Endothelial cell of umbilical vein (primary cell): ENCODE measurements around the gene TEX29. TPM values are rescaled to one million over a fixed set of nuclear protein-coding genes. Genes with fewer than 3 reads are reported as not detected.

Experiments
- BruUV-seq: library from RNA; stranded (reverse); fragments of 400-500 nt; replicated peaks from 2 replicates; lab custom pipeline; 2021; lab: Mats Ljungman, UMichigan
- CTCF ChIA-PET: fragments of 300-600, 350-600 bp; sonication (Branson Sonifier 250); formaldehyde crosslinking; loops from one replicate; lab custom pipeline; 2021; ENCODE audit warnings: antibody characterized with exemption, inconsistent platforms; lab: Charles Lee
- POLR2A ChIA-PET: fragments of 300-600, 350-600 bp; sonication (Branson Sonifier 250); formaldehyde crosslinking; loops from one replicate; lab custom pipeline; 2021; ENCODE audit warnings: antibody characterized with exemption, inconsistent platforms; lab: Charles Lee
- DNase-seq: peaks from one replicate; pipeline ENCODE4 v3.0.0-alpha.2; 2011; ENCODE audit warnings: low read depth, low spot score
- FAIRE-seq: peaks from 2 replicates; lab custom pipeline; 2011; peaks lifted over from hg19 to GRCh38; lab: Jason Lieb, UNC
- H2AFZ ChIP-seq: 2 replicates; pipeline ENCODE4 v1.6.0; 2012; ENCODE audit warnings: low read depth, low read length, control low read depth, inconsistent platforms
- H3K27ac ChIP-seq: 2 replicates; pipeline ENCODE4 v1.5.1; 2011; ENCODE audit warnings: low read depth, mild to moderate bottlenecking, control low read depth, low read length, moderate library complexity; ENCODE audit not compliant: insufficient read depth
- H3K27me3 ChIP-seq, 2 experiments: 2 replicates each; pipeline versions ENCODE4 v1.6.0 to v1.6.1; 2011; ENCODE audit warnings: low read length in 2 of 2, mixed read lengths in 1 of 2; ENCODE audit not compliant: control insufficient read depth in 2 of 2, insufficient read depth in 2 of 2
- H3K36me3 ChIP-seq, 2 experiments: 2 replicates in 1 of 2; 3 replicates in 1 of 2; pipeline ENCODE4 v1.5.1; 2011; ENCODE audit warnings: low read length in 2 of 2, mild to moderate bottlenecking in 1 of 2, moderate library complexity in 1 of 2; ENCODE audit not compliant: control insufficient read depth in 2 of 2, insufficient read depth in 2 of 2; ENCODE audit errors: extremely low read depth in 1 of 2
- H3K4me1 ChIP-seq: 3 replicates; pipeline ENCODE4 v1.5.1; 2011; ENCODE audit warnings: mild to moderate bottlenecking, low read length; ENCODE audit not compliant: control insufficient read depth, insufficient read depth; ENCODE audit errors: extremely low read depth
- H3K4me2 ChIP-seq: 2 replicates; pipeline ENCODE4 v1.6.1; 2011; ENCODE audit warnings: low read length, control low read depth, mixed read lengths; ENCODE audit not compliant: insufficient read depth
- H3K4me3 ChIP-seq, 3 experiments: fragments of 200-600 bp in 1 of 3; sonication (generic), shearing (Covaris generic) in 1 of 3; replicated peaks in 1 of 3; 2 replicates each; pipeline ENCODE4 v1.5.1; 2011 to 2016; ENCODE audit warnings: control low read depth in 3 of 3, low read length in 3 of 3, mild to moderate bottlenecking in 2 of 3, inconsistent platforms in 1 of 3, low read depth in 1 of 3, moderate library complexity in 1 of 3; ENCODE audit not compliant: insufficient read depth in 1 of 3
- H3K79me2 ChIP-seq: 2 replicates; pipeline ENCODE4 v1.6.0; 2012; ENCODE audit warnings: low read length, inconsistent platforms; ENCODE audit not compliant: control insufficient read depth, insufficient read depth
- H3K9ac ChIP-seq: replicated peaks from 2 replicates; pipeline ENCODE3; 2011; ENCODE audit warnings: low read length, control low read depth; ENCODE audit not compliant: insufficient read depth; ENCODE audit errors: extremely low read depth
- H3K9me1 ChIP-seq: replicated peaks from 3 replicates; pipeline ENCODE4 v1.6.0; 2011; ENCODE audit warnings: mild to moderate bottlenecking, low read length; ENCODE audit not compliant: control insufficient read depth, insufficient read depth; ENCODE audit errors: extremely low read depth
- H3K9me3 ChIP-seq: replicated peaks from 2 replicates; pipeline ENCODE4 v1.5.1; 2012; ENCODE audit warnings: low read length, inconsistent platforms; ENCODE audit not compliant: control insufficient read depth, insufficient read depth
- H4K20me1 ChIP-seq: replicated peaks from 2 replicates; pipeline ENCODE3; 2011; ENCODE audit warnings: mild to moderate bottlenecking, low read length; ENCODE audit not compliant: control insufficient read depth, insufficient read depth; ENCODE audit errors: extremely low read depth
- EZH2 ChIP-seq: IDR thresholded peaks from 2 replicates; pipeline ENCODE4 v1.6.1; 2012; ENCODE audit warnings: borderline replicate concordance, low read depth, mild to moderate bottlenecking, moderate library complexity, low read length, inconsistent platforms; ENCODE audit not compliant: severe bottlenecking
- FOS ChIP-seq: IDR thresholded peaks from 2 replicates; pipeline ENCODE4 v1.6.1; 2011; ENCODE audit warnings: mild to moderate bottlenecking, low read length, moderate library complexity, borderline replicate concordance; ENCODE audit not compliant: insufficient read depth
- GATA2 ChIP-seq: IDR thresholded peaks from 2 replicates; pipeline ENCODE4 v1.7.0; 2011; ENCODE audit warnings: low read depth, mild to moderate bottlenecking, moderate library complexity, mixed read lengths, low read length; ENCODE audit not compliant: insufficient read length, insufficient read depth
- JUN ChIP-seq: IDR thresholded peaks from 2 replicates; pipeline ENCODE4 v1.6.1; 2011; ENCODE audit warnings: borderline replicate concordance, low read depth; ENCODE audit not compliant: insufficient read length, insufficient read depth
- MYC ChIP-seq: IDR thresholded peaks from one replicate; pipeline ENCODE4 v1.6.1; 2011; ENCODE audit warnings: mild to moderate bottlenecking, low read depth, low read length
- POLR2A ChIP-seq: IDR thresholded peaks from 2 replicates; pipeline ENCODE4 v1.6.1; 2012; ENCODE audit warnings: low read depth, mild to moderate bottlenecking, control low read depth, low read length
- POLR2AphosphoS5 ChIP-seq: IDR thresholded peaks from 2 replicates; pipeline ENCODE4 v1.6.1; 2012; ENCODE audit warnings: low read depth, mild to moderate bottlenecking, control low read depth, low read length, moderate library complexity; ENCODE audit not compliant: insufficient read depth
- dilution Hi-C: fragments of 300-500 bp; cut with MboI; formaldehyde crosslinking; loops from one replicate; pipeline ENCODE4 v1.15.0; 2019; ENCODE audit warnings: low sequenced_read_pairs; ENCODE audit not compliant: extremely low pct_ligation_motif_present
- intact Hi-C: fragments of 100-400 bp; cut with micrococcal nuclease; formaldehyde crosslinking; loops from one replicate; pipeline ENCODE4 v1.10.0; 2022
- polyA plus RNA-seq, 4 experiments: library from polyadenylated mRNA; depleted of rRNA in 3 of 4; stranded (reverse) in 3 of 4; unstranded in 1 of 4; fragments of >200 nt; gene quantifications; 2 replicates each; pipeline versions ENCODE4 v1.2.1 to v1.2.3, GENCODE V29; 2011 to 2012; ENCODE audit warnings: missing spikeins in 1 of 4
- total RNA-seq: library from RNA; stranded (reverse); gene quantifications from 2 replicates; pipeline ENCODE4 v1.2.3, GENCODE V29; 2021
- TF ChIP-seq, protein P1 (sequence below), 2 donors: IDR thresholded peaks; 1 replicate in 1 of 2; 2 replicates in 1 of 2; pipeline ENCODE4 v1.5.1; 2011; ENCODE audit warnings: low read length in 2 of 2, mild to moderate bottlenecking in 2 of 2, moderate library complexity in 2 of 2, control low read depth in 1 of 2, inconsistent platforms in 1 of 2, low read depth in 1 of 2; ENCODE audit not compliant: insufficient read depth in 1 of 2; ENCODE audit errors: extremely low read depth in 1 of 2
- TF ChIP-seq, protein P2 (sequence below): IDR thresholded peaks from 2 replicates; pipeline ENCODE4 v1.6.1; 2011; ENCODE audit not compliant: insufficient read depth, insufficient read length

Gene TEX29
- total and polyA plus RNA-seq, 2 donors (not counting 3 experiments of a cell fraction or from before 2014, with no cell fraction given) = 0.44 TPM; not detected in 1

GRCh38 chr13:111347438-111347837 lies 27.0 kb downstream of the TEX29 start:
- no TSS peak for BruUV-seq
- H3K4me2 ChIP-seq = no peak overlapping the region
- intact Hi-C loops (no loop called here), dilution Hi-C loops (no loop called here)
- FAIRE-seq (no peak), DNase-seq (no peak)
- no peaks in the 10 kb centered on the region for H4K20me1 ChIP-seq
- POLR2A ChIA-PET = no interaction called here
- no peaks in the 10 kb centered on the region for H3K36me3 ChIP-seq
- no peaks in the 10 kb centered on the region for H3K4me1 ChIP-seq
- no peak overlapping the region for H3K4me3 ChIP-seq
- CTCF ChIA-PET = no interaction called here
- no peak overlapping the region for H2AFZ ChIP-seq
- H3K9me3 ChIP-seq = no peaks in the 10 kb centered on the region
- H3K27me3 ChIP-seq = no peaks in the 10 kb centered on the region
- no peak overlapping the region for H3K27ac ChIP-seq
- no peaks in the 10 kb centered on the region for H3K79me2 ChIP-seq
- TF ChIP-seq MYC = no peak
- no peak for TF ChIP-seq GATA2
- TF ChIP-seq FOS = no peak
- TF ChIP-seq, protein P1, sequence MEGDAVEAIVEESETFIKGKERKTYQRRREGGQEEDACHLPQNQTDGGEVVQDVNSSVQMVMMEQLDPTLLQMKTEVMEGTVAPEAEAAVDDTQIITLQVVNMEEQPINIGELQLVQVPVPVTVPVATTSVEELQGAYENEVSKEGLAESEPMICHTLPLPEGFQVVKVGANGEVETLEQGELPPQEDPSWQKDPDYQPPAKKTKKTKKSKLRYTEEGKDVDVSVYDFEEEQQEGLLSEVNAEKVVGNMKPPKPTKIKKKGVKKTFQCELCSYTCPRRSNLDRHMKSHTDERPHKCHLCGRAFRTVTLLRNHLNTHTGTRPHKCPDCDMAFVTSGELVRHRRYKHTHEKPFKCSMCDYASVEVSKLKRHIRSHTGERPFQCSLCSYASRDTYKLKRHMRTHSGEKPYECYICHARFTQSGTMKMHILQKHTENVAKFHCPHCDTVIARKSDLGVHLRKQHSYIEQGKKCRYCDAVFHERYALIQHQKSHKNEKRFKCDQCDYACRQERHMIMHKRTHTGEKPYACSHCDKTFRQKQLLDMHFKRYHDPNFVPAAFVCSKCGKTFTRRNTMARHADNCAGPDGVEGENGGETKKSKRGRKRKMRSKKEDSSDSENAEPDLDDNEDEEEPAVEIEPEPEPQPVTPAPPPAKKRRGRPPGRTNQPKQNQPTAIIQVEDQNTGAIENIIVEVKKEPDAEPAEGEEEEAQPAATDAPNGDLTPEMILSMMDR (IDR thresholded peaks at IDR 0.05; ENCODE audit: extremely low read depth in 1 of 2, insufficient read depth in 1 of 2, low read depth in 1 of 2, low read length in 2 of 2) = no peak
- no peak for TF ChIP-seq POLR2AphosphoS5
- no peak for TF ChIP-seq POLR2A
- TF ChIP-seq JUN = no peak
- no peak for TF ChIP-seq EZH2
- TF ChIP-seq, protein P2, sequence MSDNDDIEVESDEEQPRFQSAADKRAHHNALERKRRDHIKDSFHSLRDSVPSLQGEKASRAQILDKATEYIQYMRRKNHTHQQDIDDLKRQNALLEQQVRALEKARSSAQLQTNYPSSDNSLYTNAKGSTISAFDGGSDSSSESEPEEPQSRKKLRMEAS = no peak
- H3K9ac ChIP-seq = no peak overlapping the region
- H3K9me1 ChIP-seq = no peaks in the 10 kb centered on the region
